Adrenal gland (tissue), 12 donors: ENCODE measurements around the gene MKKS. TPM values are rescaled to one million over a fixed set of nuclear protein-coding genes. Genes with fewer than 3 reads are reported as not detected.

ENCODE experiments used
- DNase-seq, 7 donors: peaks; one replicate each; pipeline ENCODE4 v3.0.0-alpha.2; 2019 to 2020
- H3K27ac ChIP-seq, 5 donors: fragments of 200-600 bp; sonication (generic) in 4 of 5; 1 replicate in 3 of 5; 2 replicates in 2 of 5; pipeline versions ENCODE4 v1.5.1 to v1.8.0; 2016 to 2020; ENCODE audit warnings: mild to moderate bottlenecking in 1 of 5
- H3K27me3 ChIP-seq: fragments of 200-600 bp; 2 replicates; pipeline ENCODE4 v1.8.0; 2021
- H3K36me3 ChIP-seq, 2 donors: fragments of 200-600 bp; replicated peaks in 1 of 2; 1 replicate in 1 of 2; 2 replicates in 1 of 2; pipeline versions ENCODE4 v1.5.1 to v1.8.0; 2018 to 2022
- H3K4me1 ChIP-seq, 2 donors: fragments of 200-600 bp; replicated peaks in 1 of 2; 1 replicate in 1 of 2; 2 replicates in 1 of 2; pipeline versions ENCODE4 v1.5.1 to v1.8.0; 2018 to 2021
- H3K4me3 ChIP-seq, 4 donors: fragments of 200-600 bp; sonication (generic) in 3 of 4; one replicate each; pipeline ENCODE4 v1.5.1; 2016 to 2018
- H3K9me3 ChIP-seq, 3 donors: fragments of 200-600 bp; sonication (generic) in 1 of 3; replicated peaks in 1 of 3; 1 replicate in 2 of 3; 2 replicates in 1 of 3; pipeline versions ENCODE4 v1.5.1 to v1.8.0; 2016 to 2021
- POLR2A ChIP-seq, 2 donors: fragments of 450-650 bp; IDR thresholded peaks; one replicate each; pipeline ENCODE4 v1.6.1; 2017; ENCODE audit warnings: antibody characterized with exemption in 2 of 2, mild to moderate bottlenecking in 2 of 2, moderate library complexity in 1 of 2
- WGBS, 4 donors: extraction: QIAGEN DNeasy Blood & Tissue Kit in 2 of 4; methylation state at CpG; one replicate each; pipeline versions ENCODE4 v1.1.5 to v1.1.7; 2013 to 2017; 5-methylcytosine and 5-hydroxymethylcytosine counted together
- intact Hi-C, 2 donors: fragments of 100-400 bp; cut with DNase I; formaldehyde crosslinking; loops; one replicate each; pipeline versions ENCODE4 v1.14.1 to v1.15.0; 2022 to 2023
- polyA plus RNA-seq, 3 donors: library from polyadenylated mRNA; stranded (reverse); fragments of 200-250 nt in 2 of 3; fragments of 350-450 nt in 1 of 3; fragmentation: Illumina TruSeq in 1 of 3; extraction: RNeasy Lipid Tissue Mini Kit (QIAGEN cat#74804) in 1 of 3; gene quantifications; one replicate each; pipeline ENCODE4 v1.2.3, GENCODE V29; 2013 to 2014
- total RNA-seq, 9 donors: library from RNA; depleted of rRNA in 4 of 9; stranded (reverse); fragments of >200 nt in 4 of 9; fragments of 120-200 nt in 1 of 9; fragmentation: NEBNext Ultra II Directional in 1 of 9; extraction: Animal tissue kit (Norgen Biotek cat#: 25700) in 1 of 9; gene quantifications; one replicate each; pipeline versions ENCODE4 v1.1.0 to v1.2.4, GENCODE V29; 2013 to 2023
- TF ChIP-seq, protein P1 (sequence below), 6 experiments: fragments of 450-650 bp in 4 of 6; fragments of 200-600 bp in 2 of 6; sonication (generic) in 1 of 6; IDR thresholded peaks; 1 replicate in 5 of 6; 2 replicates in 1 of 6; pipeline versions ENCODE4 v1.5.1 to v1.8.0; 2016 to 2021; ENCODE audit warnings: antibody characterized with exemption in 6 of 6, mild to moderate bottlenecking in 2 of 6, moderate library complexity in 1 of 6
- donor health status: healthy with polysubstance abuse.
- donor health status: Bipolar disorder and iron deficiency.
- donor health status: DM: yes; HTN: yes; CAD: no.
- donor health status: DM: no; HTN: no; CAD: no.
- donor health status: DM: no; HTN: no; CAD: no.
- donor health status: DM: yes; HTN: yes; CAD: no.

Gene MKKS
- total and polyA plus RNA-seq, 12 donors: 6.1 to 29.1 (median 15.6) TPM

DNA sequence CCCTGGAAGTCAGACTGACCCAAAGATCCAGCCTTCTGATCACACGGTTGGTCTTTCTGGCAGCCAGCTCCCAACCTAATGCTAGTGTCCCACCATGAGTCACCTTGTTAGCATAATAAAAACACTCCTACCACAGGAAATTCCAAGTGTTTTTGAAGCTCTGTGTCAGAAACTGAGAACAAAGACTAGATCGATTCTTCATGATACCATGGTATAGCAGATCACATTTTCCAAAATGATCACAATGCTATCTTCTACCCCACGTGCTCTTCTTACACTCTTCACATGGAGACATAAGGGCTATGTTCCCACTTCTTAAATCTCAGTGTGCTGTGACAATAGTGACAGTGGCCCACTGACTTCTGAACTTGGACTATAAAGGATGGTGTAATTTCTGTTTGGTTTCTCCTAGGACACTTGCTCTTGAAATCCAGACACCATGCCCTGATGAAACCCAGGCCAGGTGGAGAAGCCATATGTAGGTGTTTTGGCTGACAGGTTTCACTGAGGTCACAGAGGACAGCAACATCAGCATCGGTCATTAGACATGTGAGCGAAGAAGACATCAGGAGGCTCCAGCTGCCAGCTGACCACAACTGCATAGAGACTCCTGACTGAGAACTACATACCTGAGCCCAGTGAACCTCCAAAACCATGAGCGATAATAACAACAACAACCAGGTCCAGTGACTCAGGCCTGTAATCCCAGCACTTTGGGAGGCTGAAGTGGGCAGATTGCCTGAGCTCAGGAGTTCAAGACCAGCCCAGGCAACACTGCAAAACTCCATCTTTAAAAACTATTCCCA is 57.5 kb downstream of the MKKS start:
- H3K27me3 ChIP-seq: no peaks in the 10 kb centered on the region
- no peak for DNase-seq
- no peaks in the 10 kb centered on the region for H3K4me1 ChIP-seq
- H3K36me3 ChIP-seq: no peaks in the 10 kb centered on the region
- TF ChIP-seq POLR2A (IDR thresholded peaks at IDR 0.05): no peak
- TF ChIP-seq, protein P1, sequence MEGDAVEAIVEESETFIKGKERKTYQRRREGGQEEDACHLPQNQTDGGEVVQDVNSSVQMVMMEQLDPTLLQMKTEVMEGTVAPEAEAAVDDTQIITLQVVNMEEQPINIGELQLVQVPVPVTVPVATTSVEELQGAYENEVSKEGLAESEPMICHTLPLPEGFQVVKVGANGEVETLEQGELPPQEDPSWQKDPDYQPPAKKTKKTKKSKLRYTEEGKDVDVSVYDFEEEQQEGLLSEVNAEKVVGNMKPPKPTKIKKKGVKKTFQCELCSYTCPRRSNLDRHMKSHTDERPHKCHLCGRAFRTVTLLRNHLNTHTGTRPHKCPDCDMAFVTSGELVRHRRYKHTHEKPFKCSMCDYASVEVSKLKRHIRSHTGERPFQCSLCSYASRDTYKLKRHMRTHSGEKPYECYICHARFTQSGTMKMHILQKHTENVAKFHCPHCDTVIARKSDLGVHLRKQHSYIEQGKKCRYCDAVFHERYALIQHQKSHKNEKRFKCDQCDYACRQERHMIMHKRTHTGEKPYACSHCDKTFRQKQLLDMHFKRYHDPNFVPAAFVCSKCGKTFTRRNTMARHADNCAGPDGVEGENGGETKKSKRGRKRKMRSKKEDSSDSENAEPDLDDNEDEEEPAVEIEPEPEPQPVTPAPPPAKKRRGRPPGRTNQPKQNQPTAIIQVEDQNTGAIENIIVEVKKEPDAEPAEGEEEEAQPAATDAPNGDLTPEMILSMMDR (IDR thresholded peaks at IDR 0.05): no peak
- 89 to 98% (median 92%) methylated on average over 6 of the region's 6 CpGs for WGBS, 4 donors
- no peaks in the 10 kb centered on the region for H3K9me3 ChIP-seq
- no peak overlapping the region for H3K27ac ChIP-seq
- intact Hi-C loops: no loop called here
- no peak overlapping the region for H3K4me3 ChIP-seq

DNA sequence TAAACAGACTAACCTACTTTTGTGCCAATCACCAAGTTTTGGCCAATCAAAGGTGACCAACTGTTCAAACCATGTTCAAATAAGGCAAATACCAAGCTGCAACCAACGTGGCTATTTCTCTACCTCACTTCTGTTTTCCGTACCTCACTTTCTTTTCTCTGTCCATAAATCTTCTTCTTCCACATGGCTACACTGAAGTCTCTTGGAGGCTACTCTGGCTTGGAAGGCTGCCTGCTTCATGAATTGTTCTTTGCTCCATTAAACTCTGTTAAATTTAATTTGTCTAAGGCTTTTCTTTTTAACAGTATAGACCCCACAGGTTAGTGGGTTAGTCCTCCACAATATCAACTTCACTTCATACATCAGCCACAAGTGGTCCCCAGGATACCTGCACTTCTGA is 58.8 kb downstream of the MKKS start:
- WGBS, 4 donors: 51 to 63% (median 59%) methylated on average over 2 of the region's 2 CpGs
- TF ChIP-seq, protein P1 (IDR thresholded peaks at IDR 0.05): no peak
- no peak for TF ChIP-seq POLR2A (IDR thresholded peaks at IDR 0.05)
- intact Hi-C loops: no loop called here
- Histone ChIP-seq H3K36me3 (no peaks in the 10 kb centered on the region), H3K27me3 (no peaks in the 10 kb centered on the region), H3K4me3 (no peak overlapping the region), H3K4me1 (no peaks in the 10 kb centered on the region), H3K27ac (no peak overlapping the region), H3K9me3 (no peaks in the 10 kb centered on the region)
- DNase-seq: no peak

DNA sequence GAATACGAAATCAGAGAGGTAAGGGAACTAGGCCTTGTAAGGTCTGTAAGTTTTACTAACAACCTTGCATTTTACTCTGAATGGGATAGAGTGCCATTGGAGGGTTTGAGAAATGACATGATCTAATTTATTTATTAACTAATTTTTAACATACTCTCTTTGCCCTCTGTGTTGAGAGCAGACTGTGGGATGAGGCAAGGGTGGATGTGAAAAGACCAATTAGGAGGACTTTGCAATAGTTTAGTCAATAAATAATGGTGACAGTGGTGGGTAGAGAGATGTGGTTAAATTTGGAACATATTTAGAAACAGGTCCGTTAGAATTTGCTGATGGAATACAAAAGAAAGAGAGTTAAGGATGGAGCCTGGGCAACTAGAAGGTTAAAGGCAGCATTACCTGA is 60.0 kb downstream of the MKKS start:
- Histone ChIP-seq H3K36me3 (no peaks in the 10 kb centered on the region), H3K27me3 (no peaks in the 10 kb centered on the region), H3K9me3 (no peaks in the 10 kb centered on the region), H3K4me1 (no peaks in the 10 kb centered on the region), H3K4me3 (no peak overlapping the region), H3K27ac (no peak overlapping the region)
- DNase-seq: no peak
- intact Hi-C loops: no loop called here
- no peak for TF ChIP-seq POLR2A (IDR thresholded peaks at IDR 0.05)
- TF ChIP-seq, protein P1 (IDR thresholded peaks at IDR 0.05): no peak
- 70 to 80% (median 74%) methylated on average over 2 of the region's 2 CpGs for WGBS, 4 donors

DNA sequence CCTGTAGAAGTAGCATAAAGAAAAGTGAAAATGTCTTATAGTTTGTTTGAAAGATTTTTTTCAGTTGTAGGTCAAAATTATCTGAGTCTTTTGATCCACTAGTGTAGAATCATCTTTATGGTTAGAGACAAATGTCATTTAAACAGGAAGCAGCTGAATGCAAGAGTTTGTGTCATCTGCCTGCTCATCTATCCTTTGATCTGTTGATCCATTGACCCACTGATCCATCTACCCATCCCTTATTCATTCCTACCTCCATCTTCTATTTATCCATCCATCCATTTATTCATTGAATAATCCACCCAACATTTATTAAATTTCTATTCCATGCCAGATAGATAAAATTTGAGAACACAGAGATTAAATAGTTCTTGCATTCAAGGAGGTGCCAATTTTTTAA is 62.6 kb downstream of the MKKS start:
- DNase-seq: no peak
- TF ChIP-seq POLR2A (IDR thresholded peaks at IDR 0.05): no peak
- TF ChIP-seq, protein P1 (IDR thresholded peaks at IDR 0.05): no peak
- Histone ChIP-seq H3K4me3 (no peak overlapping the region), H3K4me1 (no peaks in the 10 kb centered on the region), H3K27me3 (no peaks in the 10 kb centered on the region), H3K9me3 (no peaks in the 10 kb centered on the region), H3K27ac (no peak overlapping the region), H3K36me3 (no peaks in the 10 kb centered on the region)
- intact Hi-C loops: no loop called here
